Activated gamma-delta T cell treated with anti-CD3 and anti-CD28 coated beads, Interleukin-2, amount 50 U/mL, for 16 hours (primary cell): ENCODE results near the gene ATG9B.
"Not testable (repeated sequence)": the region's sequence is repeated elsewhere in the genome, so short reads cannot be mapped to it uniquely, and the experiment has no call there.

ENCODE experiments used
- DNase-seq: peaks from one replicate; pipeline ENCODE4 v3.0.0-alpha.2; 2020; ENCODE audit warnings: low read depth

ATG9B gene

DNA sequence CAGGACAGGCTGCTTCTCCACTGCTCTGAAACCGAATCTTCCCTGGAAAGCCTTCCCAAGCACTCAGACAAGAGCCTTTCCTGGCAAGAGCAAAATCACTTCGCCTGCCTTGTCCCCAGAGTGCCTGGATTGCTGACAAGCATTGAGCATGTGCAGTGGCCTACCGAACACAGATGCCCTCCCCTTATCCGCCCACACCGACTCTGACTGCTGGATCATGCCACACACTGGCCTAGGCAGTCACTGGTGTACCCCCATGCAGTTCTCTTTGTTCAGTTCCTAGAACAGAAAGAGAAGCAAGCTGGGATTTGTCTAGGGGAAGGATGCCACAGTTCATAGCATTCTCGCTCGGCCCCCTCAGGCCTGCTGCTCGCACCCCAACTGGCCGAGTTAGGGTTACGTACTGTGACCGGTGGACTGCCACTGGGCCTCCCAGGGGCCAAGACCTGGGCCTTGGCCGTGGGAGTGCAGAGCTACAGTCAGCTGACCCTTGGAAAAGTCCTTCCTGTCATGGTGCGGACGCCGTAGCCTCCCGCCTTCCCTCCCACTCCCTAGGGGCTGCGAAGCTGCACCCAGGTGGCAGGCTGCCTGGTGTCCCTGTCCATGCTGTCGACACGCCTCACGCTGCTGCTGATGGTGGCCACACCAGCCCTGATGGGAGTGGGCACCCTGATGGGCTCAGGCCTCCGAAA, 10.9 kb upstream of the ATG9B start:
- no peak for DNase-seq

DNA sequence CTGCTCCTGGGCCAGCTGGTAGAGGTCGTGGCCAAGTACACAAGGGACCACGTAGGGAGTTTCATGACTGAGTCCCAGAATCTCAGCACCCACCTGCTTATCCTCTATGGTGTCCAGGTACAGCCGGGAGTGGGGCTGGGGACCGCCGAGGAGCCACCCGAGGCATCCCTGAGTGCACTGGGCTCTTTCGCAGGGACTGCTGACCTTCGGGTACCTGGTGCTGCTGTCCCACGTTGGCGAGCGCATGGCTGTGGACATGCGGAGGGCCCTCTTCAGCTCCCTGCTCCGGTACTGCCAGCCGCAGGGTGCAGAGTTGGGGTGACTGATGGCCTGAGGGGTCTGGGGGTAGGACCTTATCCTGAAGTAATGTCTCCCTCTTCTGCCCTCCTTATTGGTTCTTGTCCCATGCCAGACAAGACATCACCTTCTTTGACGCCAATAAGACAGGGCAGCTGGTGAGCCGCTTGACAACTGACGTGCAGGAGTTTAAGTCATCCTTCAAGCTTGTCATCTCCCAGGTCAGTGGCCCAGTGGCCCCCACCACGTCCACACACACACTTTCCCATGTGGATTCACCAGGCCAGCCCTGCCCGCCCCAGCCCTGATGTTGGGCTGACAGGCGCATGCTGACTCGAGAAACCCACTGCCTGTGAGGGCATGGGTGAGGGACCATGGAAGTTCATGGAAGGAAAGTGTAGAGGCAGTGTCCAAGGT, 10.2 kb upstream of the ATG9B start:
- DNase-seq, result no peak

DNA sequence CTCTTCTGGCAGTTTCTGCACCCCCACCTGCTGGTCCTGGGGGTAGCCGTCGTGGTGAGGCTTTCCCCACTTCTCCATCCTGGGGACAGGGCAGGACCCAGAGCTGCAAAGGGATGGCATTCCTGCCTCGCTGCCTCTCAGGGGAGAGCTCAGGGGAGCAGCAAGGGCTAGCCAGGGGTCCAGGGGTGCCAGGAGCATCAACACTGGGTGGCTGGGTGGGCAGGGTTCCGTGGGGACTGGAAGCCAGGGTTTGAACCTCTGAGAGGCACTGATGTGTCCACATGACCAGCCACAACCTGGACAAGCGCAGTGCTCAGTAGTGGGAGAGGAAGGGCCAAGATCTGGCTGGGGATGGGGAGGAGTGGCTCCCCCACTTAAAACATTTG, 9.6 kb upstream of the ATG9B start:
- no peak for DNase-seq

DNA sequence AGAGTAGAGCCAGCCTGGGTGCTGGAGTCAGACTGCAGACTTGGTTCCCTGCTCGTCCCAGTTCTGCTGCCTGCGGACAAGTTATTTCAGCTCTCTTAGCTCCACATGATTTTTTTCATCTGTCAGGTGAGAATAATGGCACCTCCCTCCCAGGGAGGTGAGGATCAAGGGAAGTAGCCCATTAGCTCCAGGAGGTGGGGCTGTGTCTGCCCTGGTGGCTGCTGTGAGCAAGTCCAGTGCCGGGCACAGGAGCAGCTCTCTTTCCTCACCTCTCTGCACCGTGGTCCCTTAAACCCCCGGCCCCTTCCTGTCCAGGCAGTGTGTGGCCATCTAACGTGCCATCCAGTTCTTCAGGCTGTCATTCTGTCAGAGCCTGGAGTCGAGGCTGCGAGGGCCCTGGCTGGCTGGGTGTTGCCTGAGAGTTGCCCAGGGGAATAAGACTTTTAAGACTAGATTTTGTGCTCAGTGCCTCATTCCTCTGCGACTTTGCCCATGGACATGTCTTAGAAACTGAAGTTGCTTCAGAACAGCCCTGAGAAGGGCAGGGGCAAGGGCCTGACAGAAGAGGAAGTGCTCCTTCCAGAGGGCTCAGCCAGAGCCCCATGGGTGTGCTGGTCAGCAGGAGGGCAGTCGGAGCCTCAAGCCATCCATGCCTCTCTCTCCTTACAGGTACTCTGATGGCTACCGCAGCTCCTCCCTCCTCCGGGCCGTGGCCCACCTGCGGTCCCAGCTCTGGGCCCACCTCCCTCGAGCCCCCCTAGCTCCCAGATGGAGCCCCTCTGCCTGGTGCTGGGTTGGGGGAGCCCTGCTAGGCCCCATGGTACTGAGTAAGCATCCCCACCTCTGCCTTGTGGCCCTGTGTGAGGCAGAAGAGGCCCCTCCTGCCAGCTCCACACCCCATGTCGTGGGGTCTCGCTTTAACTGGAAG, 8.9 kb upstream of the ATG9B start:
- no peak for DNase-seq

DNA sequence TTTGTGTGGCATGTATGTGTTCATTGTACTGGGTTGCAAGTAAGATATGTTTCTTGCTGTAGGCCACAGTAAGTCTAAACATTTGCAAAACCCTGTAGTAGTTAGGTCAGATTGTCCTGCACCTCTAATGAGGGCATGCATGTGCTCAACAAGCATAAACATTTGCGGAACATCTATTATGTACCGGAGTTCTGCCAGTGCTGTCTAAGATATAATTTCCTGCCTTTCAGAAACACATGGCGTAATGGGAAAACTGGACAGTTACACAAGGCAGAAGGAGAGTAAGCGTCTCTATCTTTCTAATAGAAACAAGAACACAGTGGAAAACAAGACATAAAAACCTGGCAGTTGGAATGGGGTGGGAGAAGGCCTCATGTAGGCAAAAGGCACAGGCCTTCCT, 6.7 kb upstream of the ATG9B start:
- no peak for DNase-seq

DNA sequence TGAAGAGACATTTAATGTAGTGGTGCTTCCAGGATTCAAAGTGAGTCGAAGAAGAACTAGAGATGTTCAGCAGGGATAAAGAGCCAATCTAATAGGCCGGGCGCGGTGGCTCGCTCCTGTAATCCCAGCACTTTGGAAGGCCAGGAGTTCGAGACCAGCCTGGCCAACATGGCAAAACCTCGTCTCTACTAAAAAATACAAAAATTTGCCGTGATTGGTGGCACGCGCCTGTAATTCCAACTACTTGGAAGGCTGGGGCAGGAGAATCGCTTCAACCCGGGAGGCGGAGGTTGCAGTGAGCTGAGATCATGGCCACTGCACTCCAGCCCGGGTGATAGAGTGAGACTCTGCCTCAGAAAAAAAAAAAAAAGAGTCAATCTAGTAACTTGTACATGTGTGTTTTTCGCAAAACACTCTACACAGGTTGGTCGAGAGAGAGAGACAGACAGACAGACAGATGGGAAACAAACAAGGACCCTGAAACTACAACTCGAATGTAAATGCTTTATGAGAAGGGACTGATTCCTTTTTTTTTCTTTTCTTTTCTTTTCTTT, 4.7 kb upstream of the ATG9B start:
- no peak for DNase-seq

DNA sequence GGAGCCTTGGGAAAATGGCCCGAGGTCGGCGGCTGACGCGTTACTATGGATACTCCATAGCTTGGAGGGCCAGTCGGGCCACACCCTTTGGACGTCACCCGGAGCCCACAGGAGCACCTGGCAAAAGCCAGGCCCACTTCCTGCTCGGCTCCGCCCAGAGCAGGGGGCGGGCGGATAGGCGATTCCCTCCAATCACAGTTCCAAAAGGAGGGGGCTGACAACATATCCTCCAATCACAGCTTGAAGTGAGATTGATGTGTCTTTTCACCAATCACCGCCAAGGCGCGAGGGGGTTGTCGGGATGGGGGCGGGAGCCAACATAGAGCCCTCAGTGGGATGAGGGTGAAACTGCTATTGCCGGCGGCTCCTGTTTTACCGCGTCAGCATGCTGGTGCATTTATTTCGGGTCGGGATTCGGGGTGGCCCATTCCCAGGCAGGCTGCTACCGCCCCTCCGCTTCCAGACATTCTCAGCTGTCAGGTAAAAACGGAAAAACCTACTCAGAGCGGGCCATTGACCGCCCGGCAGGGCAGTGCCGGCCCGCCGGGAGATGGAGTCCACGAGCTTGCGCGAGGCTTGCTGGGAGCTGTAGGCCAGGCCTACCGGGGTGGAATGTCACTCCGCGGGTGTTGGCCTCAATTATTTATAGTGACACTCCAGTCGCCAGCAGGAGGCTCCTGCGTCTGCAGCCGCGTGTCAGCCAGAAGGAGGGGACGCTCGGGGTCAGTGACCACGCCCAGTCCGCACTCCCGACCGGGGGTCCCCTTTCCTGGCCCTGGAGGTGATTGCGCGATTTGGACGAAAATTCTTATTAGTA, 4.0 kb upstream of the ATG9B start, which contains the start of gene ABCB8:
TSS of gene ABCB8 (plus strand) at position 320 of the 817 bp plus-strand sequence. CDS start at position 386, 66 bp downstream.
- DNase-seq, result peak; percentile 96

DNA sequence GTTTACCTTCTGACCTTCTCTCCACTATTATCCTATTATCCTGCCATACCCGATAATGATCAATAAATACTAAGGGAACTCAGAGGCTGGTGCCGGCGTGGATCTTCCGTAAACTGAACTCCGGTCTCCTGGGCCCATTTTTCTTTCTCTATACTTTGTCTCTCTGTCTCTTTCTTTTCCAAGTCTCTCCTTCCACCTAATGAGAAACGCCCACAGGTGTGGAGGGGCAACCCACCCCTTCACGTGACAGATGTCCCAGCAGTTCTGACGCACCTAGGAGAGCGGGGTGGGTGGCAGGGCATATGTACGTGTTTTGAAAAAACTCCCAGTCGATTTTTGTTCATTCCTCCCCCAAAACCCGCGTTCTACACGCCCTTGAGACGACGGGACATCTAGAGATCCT, 3.4 kb upstream of the ATG9B start:
- not testable (repeated sequence) for DNase-seq

DNA sequence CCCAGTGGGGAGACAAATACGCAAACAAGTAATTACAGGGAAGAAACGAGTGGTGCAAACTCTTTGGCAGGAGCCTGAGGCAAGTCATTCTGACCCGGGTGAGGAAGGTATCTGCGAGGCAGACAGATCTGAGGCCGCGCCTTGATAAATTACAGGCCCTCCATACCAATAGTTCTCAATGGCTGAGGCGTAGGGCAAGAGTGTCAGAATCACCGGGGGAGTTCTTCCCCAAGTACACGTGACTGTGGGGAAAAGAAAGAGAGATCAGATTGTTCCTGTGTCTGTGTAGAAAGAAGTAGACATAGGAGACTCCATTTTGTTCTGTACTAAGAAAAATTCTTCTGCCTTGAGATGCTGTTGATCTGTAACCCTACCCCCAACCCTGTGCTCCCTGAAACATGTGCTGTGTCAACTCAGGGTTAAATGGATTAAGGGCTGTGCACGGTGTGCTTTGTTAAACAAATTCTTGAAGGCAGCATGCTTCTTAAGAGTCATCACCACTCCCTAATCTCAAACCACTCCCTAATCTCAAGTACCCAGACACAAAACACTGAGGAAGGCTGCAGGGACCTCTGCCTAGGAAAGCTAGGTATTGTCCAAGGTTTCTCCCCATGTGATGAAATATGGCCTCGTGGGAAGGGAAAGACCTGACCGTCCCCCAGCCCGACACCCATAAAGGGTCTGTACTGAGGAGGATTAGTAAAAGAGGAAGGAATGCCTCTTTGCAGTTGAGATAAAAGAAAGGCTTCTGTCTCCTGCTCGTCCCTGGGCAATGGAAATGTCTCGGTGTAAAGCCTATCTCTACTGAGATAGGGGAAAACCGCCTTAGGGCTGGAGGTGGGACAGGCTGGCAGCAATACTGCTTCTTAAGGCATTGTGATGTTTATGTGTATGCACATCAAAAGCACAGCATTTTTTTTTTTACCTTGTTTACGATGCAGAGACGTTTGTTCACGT, 2.8 kb upstream of the ATG9B start:
- DNase-seq, result not testable (repeated sequence)

DNA sequence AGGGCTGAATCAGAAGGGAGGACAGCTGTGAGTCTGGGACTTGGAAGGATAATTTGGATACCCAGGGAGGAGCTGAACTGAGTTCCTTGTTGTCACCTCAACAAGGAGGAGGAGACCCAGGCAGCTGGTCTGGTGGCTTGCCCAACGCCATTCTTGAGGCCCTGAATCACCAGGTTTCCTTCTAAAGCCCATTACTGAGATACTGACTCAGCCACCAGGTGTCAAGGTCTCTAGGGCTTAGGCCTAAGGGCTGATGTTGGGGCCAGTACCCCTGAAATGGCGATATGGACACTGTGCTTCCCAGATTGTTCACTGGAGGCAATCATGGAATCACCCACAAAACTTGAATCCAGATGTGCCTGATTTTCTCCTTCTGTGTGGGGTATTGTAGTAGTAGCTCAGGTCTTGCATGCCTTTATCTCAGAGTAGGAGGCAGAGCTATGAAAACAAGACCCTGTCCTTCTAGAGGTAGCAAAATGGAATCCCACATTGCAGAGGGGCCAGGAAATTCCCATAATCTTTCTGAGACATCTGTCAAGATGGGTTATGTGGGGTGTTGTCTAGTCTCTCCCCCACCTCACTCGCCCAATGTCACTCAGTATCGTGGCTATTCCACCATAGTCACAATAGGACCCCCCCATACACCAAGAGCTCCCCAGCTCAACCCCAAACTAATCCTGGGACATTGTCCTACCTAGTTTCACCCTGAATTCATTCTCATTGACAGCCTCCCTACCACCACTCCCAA, 1.8 kb upstream of the ATG9B start:
- DNase-seq, result no peak

DNA sequence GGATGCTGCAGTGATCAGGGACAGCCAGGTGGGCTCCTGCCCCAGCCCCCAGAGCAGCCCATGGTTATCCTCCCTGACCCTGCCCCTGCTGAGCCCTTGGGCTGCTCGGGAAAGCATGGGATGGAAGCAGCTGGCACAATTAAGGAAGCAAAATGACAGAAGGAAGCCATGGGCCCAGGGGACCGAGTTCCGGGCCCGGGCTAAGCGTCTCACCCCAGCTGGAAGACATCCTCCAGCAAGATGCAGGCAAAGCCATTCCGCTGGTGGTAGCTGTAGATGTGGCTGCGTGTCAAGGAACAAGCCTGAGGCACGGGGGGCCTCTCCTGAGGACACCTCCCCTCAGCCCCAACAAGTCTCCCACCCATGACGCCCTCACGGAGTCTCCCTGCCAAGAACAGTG, 1.1 kb downstream of the ATG9B start:
- DNase-seq, result no peak

DNA sequence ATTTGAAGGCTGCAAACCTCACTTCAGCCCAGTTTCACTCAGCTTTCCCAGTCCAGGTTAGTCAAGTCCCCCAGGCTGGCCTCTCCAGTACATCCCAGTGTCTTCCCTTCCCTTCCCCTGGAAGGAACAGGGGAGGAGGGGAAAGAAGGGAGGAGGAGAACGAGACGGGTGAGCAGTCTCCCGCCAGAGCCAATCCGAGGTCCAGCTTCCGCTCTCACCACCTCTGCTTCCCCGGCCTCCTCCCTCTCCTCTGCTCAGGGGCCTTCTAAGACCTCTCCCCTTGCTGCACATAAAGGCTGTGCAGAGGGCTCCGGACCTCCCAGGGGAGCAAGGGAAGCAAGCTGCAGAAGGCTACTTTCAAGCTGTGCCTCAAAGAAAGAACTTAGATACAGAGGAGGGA, 4.1 kb downstream of the ATG9B start:
- no peak for DNase-seq

DNA sequence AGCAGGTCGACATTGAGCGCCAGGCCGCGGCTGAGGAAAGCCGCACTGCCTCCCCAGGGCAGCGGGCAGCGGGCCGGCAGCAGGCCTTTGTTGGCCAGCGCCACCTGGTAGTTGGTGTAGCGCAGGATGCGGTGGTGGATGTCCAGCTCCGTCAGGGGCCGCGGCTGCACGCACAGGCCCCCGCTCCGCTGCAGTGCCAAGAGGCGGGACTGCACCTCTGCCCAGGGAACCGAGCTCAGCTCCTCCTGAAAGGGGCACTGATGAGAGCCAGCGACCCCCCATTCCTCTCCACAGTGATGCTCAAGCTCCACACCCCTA, 5.2 kb downstream of the ATG9B start:
- DNase-seq, result no peak

DNA sequence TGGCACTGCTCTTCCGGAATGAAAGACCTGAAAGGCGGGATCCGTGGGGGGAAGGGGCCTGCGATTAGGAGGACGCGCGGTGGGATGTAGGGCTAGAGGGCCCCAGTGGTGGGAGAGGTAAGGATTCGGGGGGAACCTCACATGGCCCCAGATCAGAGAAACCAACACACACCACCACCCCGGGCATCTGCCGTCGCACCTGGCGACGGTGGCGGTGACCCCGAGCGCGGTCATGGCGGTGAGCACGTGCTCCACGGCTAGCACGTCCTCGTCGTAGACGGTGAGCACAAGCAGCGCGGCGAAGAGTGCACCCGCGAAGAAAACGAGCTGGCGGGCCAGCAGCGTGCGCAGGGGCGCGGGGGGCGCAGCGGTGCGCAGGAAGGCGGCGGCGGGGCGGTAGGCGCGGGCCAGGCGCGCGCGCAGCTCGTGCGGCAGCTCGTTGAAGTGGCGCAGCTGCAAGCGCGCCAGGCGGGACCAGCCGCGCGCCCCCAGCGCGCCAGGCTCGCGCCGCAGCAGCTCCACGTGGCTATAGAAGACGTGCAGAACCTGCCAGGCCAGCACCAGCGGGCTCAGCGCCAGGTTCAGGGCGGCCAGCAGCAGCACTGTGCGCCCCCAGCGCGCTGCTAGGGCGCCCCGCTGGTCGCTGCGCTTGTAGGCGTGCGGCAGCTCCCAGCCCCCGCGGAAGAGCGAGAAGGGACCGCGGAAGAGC, 5.7 kb downstream of the ATG9B start:
- no peak for DNase-seq

DNA sequence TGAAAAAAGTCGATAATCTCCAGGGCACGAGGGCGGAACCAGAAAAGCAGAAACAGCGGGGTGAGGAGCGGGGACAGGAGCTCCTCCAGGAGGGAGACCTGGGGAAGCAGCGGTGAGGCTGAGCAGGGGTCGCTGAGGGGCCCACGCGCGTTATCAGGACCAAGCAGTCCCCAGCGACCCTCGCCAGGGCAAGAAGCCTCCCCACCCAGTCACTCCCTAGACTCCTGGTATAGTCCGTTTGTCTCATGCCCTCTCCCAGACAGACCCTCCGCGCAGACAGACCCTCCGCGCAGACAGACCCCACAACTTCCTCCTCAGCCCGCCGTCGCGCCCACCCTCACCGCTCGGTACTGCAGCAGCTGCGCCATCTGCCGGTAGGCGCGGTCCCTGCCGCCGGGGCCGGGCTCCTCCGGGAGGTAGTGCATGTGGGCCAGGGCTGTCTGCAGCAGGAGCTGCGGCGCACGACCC, 6.3 kb downstream of the ATG9B start:
- DNase-seq, result peak; percentile 68

DNA sequence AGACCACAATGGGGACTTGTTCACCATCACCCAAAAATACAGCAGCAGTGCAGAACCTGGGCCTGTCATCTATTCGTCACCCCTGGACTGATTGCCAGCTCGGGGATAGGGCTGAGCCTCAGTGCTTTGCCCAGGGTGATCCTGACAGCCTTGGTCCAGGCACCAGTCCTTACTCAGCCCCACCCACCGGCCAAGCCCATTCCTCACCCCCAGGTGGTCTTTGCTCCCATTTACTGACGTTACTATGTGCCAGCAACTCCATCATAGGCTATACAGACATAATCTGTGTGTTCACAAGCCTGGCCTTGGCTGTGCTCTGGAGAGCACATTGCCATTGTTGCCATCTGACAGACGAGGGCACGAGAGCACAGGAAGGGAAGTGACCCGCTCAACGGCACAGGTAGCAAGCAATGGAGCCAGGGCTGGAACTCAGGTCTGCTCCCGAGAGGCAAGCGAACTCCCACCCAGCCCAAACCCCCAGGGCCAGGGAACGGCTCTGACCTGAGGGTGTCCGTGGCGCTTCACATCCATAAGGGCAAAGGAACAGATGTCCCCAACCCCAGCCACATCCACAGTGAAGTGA, 6.8 kb downstream of the ATG9B start:
- DNase-seq, result no peak

DNA sequence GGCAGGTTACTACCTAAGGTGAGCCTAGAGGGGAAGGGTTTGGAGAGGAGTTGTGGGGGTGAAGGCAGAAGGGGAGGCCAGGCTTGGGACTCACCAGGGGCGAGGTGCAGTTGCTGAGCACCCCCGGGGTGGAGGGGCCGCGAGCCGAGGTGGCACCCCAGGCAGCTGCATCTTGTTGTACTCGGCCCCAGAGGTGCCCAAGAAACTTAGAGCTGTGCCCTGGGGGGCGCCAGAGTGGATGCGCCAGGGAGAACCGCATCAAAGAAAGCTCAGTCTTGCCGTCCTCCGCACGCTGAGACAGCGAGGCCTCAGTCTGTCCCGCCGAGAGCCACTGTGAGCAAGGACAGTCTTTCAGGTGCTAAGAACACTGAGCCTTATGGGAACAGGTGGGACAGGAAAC, 7.4 kb downstream of the ATG9B start:
- DNase-seq, result no peak

DNA sequence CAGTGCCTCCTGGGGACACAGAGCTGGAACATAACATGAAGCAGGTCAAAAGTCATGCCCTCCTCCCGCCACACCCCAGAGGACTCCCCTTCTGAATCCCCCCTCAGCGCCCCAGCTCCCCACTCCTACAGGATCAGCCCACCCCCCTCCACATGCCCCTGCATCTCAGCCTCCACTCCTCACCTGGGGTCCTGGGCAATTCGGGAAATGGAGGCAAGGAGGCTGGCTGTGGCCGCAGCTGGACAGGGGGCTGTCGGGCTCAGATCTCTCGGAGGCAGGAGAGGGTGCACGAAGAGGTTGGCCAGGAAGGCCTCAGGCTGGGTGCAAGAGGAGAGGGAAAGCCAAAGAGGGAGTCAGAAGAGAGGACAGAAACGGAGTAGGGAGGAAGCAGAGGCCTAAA, 7.8 kb downstream of the ATG9B start:
- DNase-seq, result no peak

DNA sequence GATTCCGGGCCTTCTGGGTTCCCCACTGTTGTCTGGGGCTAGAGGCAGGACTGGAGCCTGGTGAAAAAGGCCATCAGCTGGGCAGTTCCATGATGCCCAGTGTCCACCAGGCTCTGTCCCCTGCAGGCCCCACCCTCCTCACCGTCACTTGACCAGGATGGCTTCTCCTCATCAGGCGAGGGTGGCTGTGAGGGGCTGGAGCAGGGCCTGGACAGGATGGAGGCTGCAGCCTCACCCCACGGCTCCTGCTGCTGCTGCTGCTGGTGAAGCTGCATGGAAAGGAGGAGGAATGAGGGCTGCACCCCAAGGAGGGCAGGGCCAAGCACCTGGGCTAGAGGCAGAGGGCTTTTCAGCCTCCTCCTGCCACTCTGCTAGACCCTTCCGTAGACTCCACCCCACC, 8.3 kb downstream of the ATG9B start:
- no peak for DNase-seq
